NCI-H2227 (cell line): ENCODE data around the gene CHKA.
A peak's percentile ranks its signal among the peaks of the same experiment; 100 is the strongest.

ENCODE experiments used
- DNase-seq: peaks from one replicate; lab custom pipeline; 2025; ENCODE audit not compliant: unreplicated experiment; lab: John Stamatoyannopoulos, UW

CHKA gene

GRCh38 chr11:68036141-68036716 is 85.0 kb downstream of the CHKA start:
- no peak for DNase-seq

DNA sequence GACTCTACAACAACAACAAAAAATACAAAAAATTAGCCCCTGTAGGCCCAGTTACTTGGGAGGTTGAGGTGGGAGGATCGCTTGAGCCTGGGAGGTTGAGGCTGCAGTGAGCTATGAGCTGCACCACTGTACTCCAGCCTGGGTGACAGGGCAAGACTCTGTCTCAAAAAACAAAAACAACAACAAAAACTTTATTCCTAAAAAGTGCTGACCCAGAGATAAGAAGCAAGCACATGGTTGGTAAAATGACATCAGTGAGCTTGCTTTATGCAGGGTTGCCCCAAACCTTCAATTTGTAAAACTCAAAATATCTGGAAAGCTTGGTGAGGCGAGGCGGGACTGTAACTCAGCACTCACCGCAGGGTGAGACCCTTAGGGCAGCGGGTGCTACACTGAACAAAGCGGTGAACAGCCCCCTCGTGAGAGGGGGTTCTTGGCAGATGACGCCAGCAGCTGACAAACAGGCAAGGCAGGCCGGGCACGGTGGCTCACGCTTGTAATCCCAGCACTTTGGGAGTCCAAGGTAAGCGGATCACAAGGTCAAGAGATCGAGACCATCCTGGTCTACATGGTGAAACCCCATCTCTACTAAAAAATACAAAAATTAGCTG is 85.8 kb downstream of the CHKA start:
- DNase-seq: no peak

- DNase-seq: no peak
These were observed 87.5 kb downstream of the CHKA start for GRCh38 chr11:68033708-68034045.

DNA sequence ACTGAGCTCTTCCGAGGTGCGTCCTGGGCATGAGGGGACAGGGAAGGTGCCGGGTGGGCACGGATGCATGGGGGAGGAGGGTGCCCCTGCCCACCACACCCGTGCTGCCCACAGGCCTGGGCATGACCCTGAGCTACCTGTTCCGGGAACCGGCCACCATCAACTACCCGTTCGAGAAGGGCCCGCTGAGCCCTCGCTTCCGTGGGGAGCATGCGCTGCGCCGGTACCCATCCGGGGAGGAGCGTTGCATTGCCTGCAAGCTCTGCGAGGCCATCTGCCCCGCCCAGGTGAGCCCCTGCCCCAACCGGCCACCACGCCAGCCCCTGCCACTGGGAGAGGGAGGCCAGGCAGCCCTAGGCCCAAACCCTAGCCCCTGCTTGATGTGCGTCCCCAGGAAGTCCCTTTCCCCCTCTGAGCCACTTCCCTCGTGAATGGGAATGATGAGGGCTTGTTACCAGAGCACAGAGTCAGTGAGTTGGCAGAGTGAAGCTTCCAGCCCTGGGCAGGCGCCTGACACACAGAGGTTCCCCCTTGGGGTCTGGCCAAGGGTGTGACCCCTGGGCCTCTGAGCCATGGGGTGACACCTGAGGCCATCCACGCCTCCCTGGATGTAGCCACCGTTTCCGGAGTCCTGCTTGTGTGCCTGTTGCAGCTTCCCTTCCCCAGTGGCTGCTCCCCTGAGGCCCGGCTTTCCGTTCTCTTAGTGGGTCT is 88.0 kb downstream of the CHKA start:
- DNase-seq: no peak

- no peak for DNase-seq
These were observed 89.2 kb downstream of the CHKA start for GRCh38 chr11:68032003-68032402.

- no peak for DNase-seq
These were observed 90.1 kb downstream of the CHKA start for GRCh38 chr11:68031144-68031464.

DNA sequence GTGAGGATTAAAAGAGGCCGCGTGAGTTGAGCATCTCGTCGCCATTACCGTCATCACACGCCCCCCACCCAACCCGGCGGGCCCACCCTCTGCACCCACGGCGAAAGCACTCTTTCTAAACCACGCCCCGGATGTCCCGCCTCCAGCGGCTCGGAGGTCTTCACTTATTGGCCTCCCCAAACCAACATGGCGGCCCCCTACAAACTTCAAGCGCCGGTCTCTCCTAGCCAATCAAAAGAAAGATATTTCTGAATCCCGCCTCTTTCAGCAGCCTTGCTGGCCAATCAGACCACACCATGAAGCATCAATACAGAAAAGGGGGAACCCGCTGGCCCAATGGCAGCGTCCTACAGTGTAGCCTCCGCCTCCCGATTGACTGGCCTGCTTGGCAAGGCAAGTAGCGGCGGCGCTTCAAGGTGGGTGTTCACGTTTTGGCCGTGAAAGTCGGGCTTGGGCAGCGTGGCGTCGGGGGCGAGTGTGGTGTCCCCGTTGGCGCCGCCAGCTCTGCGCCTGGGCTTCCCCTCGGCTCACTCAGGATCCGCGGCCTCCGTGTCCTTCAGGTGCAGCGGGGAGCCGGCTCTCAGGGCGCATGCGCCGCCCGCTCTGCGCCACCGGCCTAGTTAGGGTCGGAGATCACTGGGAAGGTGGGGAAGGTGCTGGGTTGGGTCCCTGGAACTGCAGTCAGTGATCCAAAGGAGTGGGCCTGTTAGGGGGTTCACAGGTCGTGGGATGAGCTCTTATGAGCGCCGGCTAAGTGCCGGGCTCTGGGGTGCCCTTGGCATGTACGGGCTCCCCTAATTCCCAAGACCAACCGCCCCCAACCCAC is 90.7 kb downstream of the CHKA start, which contains the start of gene NDUFS8:
Gene NDUFS8, plus strand, starts transcription at position 364 of the 826 bp plus-strand sequence. CDS start 1,471 bp downstream, outside the sequence.
- DNase-seq: peak; percentile 99

GRCh38 chr11:68028802-68029545 is 92.2 kb downstream of the CHKA start:
- no peak for DNase-seq

- DNase-seq: no peak
These were observed 93.5 kb downstream of the CHKA start for GRCh38 chr11:68027667-68028066.

- DNase-seq: no peak
These were observed 94.6 kb downstream of the CHKA start for GRCh38 chr11:68026391-68027105.

GRCh38 chr11:68025047-68025446 is 96.1 kb downstream of the CHKA start:
- DNase-seq: no peak

DNA sequence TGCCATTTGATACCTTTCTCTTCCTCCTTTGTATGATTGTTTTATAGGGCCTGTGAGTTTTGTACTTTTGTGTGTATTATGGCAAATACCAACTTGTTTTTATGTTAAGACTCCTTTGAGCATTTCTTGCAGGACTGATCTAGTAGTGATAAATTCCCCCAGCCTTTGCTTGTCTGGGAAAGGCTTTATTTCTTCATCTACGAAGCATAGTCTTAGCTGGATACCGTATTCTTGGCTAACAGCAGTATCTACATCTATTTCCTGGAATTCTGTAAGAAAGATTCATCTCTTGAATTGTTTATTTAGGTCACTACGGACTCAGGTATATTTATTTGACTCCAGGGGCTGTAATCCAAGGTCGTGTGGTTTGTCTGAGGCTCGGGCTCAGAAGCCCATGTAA is 96.7 kb downstream of the CHKA start:
- DNase-seq: no peak

DNA sequence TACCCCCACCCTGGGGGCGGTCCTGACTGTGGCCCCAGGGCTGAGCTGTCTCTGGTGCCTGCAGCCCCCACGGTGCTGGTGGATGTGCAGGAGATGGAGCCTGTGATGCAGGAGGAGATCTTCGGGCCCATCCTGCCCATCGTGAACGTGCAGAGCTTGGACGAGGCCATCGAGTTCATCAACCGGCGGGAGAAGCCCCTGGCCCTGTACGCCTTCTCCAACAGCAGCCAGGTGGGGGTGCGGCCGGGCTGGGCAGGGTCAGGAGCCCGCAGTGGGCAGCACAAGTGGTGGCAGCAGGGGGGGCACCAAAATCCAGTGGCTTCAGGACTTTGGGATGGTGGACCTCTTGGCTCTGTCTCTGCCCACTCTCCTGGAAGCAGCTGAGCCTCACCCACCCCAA is 98.7 kb downstream of the CHKA start:
- no peak for DNase-seq

GRCh38 chr11:68021167-68021787 is 99.9 kb downstream of the CHKA start:
- no peak for DNase-seq

DNA sequence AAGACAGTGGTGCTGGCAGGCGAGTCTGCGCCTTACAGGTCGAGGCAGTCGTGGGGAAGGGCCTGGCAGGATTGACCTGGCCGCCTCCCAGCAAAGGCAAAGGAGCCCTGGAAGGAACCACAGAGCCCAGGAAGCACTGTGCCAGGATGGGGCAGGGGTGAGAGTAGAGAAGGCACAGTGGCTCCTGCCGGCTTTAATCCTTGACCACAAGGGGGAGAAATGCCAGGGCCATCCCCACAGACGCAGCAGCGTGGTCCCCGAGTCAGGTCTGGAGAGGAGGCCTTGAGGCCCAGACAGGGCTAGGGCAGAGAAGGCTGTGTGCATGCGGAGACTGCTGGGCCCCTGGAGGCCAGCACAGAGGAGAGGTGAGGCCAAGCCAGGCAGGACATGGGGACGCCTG is 100.6 kb downstream of the CHKA start:
- no peak for DNase-seq

GRCh38 chr11:68019486-68019885 is 101.7 kb downstream of the CHKA start:
- DNase-seq: no peak

- no peak for DNase-seq
These were observed 102.4 kb downstream of the CHKA start for GRCh38 chr11:68018730-68019190.

GRCh38 chr11:68017980-68018729 is 103.0 kb downstream of the CHKA start:
- DNase-seq: no peak
